Heart right ventricle (tissue), 16 donors: Measurements from ENCODE around the gene LTB4R. TPM values are rescaled to one million over a fixed set of nuclear protein-coding genes. Genes with fewer than 3 reads are reported as not detected.
A peak's percentile ranks its signal among the peaks of the same experiment; 100 is the strongest.

Source experiments
- ATAC-seq, 8 donors: fragments of 200-7000 bp; cut with Tn5 transposase; one replicate each; pipeline ENCODE4 v1.9.1; 2020; ENCODE audit warnings: mild to moderate bottlenecking in 8 of 8, moderate library complexity in 8 of 8, moderate number of reproducible peaks in 1 of 8
- DNase-seq, 2 donors: peaks; one replicate each; pipeline ENCODE4 v3.0.0-alpha.2; 2020
- H3K27ac ChIP-seq, 10 donors: fragments of 200-600 bp; sonication (generic) in 2 of 10; one replicate each; pipeline versions ENCODE4 v1.5.0 to v1.8.0; 2020 to 2022; ENCODE audit warnings: mild to moderate bottlenecking in 3 of 10
- H3K27me3 ChIP-seq, 7 donors: fragments of 200-600 bp; one replicate each; pipeline ENCODE4 v1.8.0; 2021 to 2022; ENCODE audit warnings: mild to moderate bottlenecking in 2 of 7
- H3K36me3 ChIP-seq, 9 donors: fragments of 200-600 bp; sonication (generic) in 1 of 9; one replicate each; pipeline versions ENCODE4 v1.5.0 to v1.8.0; 2020 to 2022; ENCODE audit warnings: mild to moderate bottlenecking in 2 of 9
- H3K4me1 ChIP-seq, 9 donors: fragments of 200-600 bp; sonication (generic) in 1 of 9; one replicate each; pipeline versions ENCODE4 v1.5.0 to v1.8.0; 2020 to 2022; ENCODE audit warnings: mild to moderate bottlenecking in 4 of 9
- H3K4me3 ChIP-seq, 10 donors: fragments of 200-600 bp; sonication (generic) in 2 of 10; one replicate each; pipeline versions ENCODE4 v1.5.0 to v1.8.0; 2020 to 2022; ENCODE audit warnings: mild to moderate bottlenecking in 7 of 10, moderate library complexity in 2 of 10
- H3K9me3 ChIP-seq, 11 donors: fragments of 200-600 bp in 10 of 11; sonication (generic) in 2 of 11; one replicate each; pipeline versions ENCODE4 v1.5.0 to v1.8.0; 2013 to 2022; ENCODE audit warnings: mild to moderate bottlenecking in 2 of 11, control low read depth in 1 of 11, moderate library complexity in 1 of 11
- WGBS, 2 donors: extraction: QIAGEN DNeasy Blood & Tissue Kit; methylation state at CpG; one replicate each; pipeline ENCODE4 v1.1.7; 2013; ENCODE audit warnings: inconsistent platforms in 1 of 2; 5-methylcytosine and 5-hydroxymethylcytosine counted together
- intact Hi-C, 10 donors: fragments of 100-400 bp; cut with DNase I; formaldehyde crosslinking; loops; one replicate each; pipeline versions ENCODE4 v1.11.1 to v1.14.2; 2022
- polyA plus RNA-seq, 2 donors: library from polyadenylated mRNA; stranded (reverse); fragments of 200-250 nt; gene quantifications; one replicate each; pipeline ENCODE4 v1.2.3, GENCODE V29; 2013
- total RNA-seq, 10 donors: library from RNA; stranded (reverse); fragmentation: NEBNext Ultra II Directional in 3 of 10; extraction: Animal tissue kit (Norgen Biotek cat#: 25700) in 3 of 10; gene quantifications; one replicate each; pipeline versions ENCODE4 v1.2.1 to v1.2.4, GENCODE V29; 2021 to 2023
- TF ChIP-seq, protein P1 (sequence below), 9 donors: fragments of 200-600 bp; sonication (generic) in 2 of 9; IDR thresholded peaks; one replicate each; pipeline versions ENCODE4 v1.5.0 to v1.8.0; 2021 to 2022; ENCODE audit warnings: antibody characterized with exemption in 9 of 9, mild to moderate bottlenecking in 5 of 9, moderate library complexity in 1 of 9
- donor health status: Arrhythmogenic right ventricular cardiomyopathy.
- donor health status: ischemic (EF 13 %, LVEDD 7.1; RV severe dilation, severe dysfunction).
- donor health status: healthy with polysubstance abuse.
- donor health status: DM: no; HTN: yes; CAD: no.
- donor health status: DM: no; HTN: no; CAD: no.
- donor health status: ischemic (EF 25% LVEDD 6.9; RV normal size, moderate dysfunction).
- donor health status: ischemic (EF 25% LVEDD 5.7; RV mildly dilated, moderate dysfunction).
- donor health status: healthy.
- donor health status: DM: yes; HTN: yes; CAD: no.
- donor health status: Ischemic cardiomyopathy.
- donor health status: ischemic (EF 35%, LVEDD 5.7; RV mildly dilated, moderate dysfunction).
- donor health status: nonischemic (EF 11% LVEDD 7.7; RV severe dilation, severe dysfunction).
- donor health status: DM: yes; HTN: yes; CAD: no.
- donor health status: PGD.
- donor health status: ischemic (EF 29% LVEDD 5.4; RV normal size, mild dysfunction).
- donor health status: nonischemic (EF 23%, LVEDD 6.1; RV moderate dilation, normal function).

The LTB4R gene
- total and polyA plus RNA-seq, 12 donors = 0.76 to 3.7 (median 2.0) TPM

DNA sequence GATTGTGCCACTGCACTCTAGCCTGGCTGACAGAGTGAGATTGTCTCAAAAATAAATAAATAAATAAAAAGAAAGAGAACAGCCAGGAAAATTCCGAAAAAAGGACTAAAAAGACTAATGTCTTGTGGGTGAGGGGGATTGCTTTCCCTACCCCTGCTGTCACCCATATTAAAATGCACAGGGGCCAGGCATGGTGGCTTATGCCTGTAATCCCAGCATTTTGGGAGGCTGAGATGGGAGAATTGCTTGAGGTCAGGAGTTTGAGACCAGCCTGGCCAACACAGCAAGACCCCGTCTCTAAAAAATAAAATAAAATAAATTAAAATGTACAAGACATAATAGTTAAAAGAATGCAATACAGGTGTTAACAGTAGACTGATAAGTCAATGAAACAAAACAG, 17.8 kb upstream of the LTB4R start:
- no peak overlapping the region for H3K27ac ChIP-seq
- no peak overlapping the region for H3K4me3 ChIP-seq
- H3K27me3 ChIP-seq = no peaks in the 10 kb centered on the region
- TF ChIP-seq, protein P1, sequence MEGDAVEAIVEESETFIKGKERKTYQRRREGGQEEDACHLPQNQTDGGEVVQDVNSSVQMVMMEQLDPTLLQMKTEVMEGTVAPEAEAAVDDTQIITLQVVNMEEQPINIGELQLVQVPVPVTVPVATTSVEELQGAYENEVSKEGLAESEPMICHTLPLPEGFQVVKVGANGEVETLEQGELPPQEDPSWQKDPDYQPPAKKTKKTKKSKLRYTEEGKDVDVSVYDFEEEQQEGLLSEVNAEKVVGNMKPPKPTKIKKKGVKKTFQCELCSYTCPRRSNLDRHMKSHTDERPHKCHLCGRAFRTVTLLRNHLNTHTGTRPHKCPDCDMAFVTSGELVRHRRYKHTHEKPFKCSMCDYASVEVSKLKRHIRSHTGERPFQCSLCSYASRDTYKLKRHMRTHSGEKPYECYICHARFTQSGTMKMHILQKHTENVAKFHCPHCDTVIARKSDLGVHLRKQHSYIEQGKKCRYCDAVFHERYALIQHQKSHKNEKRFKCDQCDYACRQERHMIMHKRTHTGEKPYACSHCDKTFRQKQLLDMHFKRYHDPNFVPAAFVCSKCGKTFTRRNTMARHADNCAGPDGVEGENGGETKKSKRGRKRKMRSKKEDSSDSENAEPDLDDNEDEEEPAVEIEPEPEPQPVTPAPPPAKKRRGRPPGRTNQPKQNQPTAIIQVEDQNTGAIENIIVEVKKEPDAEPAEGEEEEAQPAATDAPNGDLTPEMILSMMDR (IDR thresholded peaks at IDR 0.05) = no peak
- ATAC-seq (no peak), DNase-seq (no peak)
- H3K36me3 ChIP-seq = peaks cover 0 to 82% (median 25%) of the 10 kb centered on the region in 9 donors
- peaks cover 0 to 20% (median 8%) of the 10 kb centered on the region in 9 donors for H3K4me1 ChIP-seq
- 95 to 97% methylated on average over 2 of the region's 2 CpGs for WGBS, 2 donors
- no peaks in the 10 kb centered on the region for H3K9me3 ChIP-seq
- intact Hi-C loops = no loop called here

DNA sequence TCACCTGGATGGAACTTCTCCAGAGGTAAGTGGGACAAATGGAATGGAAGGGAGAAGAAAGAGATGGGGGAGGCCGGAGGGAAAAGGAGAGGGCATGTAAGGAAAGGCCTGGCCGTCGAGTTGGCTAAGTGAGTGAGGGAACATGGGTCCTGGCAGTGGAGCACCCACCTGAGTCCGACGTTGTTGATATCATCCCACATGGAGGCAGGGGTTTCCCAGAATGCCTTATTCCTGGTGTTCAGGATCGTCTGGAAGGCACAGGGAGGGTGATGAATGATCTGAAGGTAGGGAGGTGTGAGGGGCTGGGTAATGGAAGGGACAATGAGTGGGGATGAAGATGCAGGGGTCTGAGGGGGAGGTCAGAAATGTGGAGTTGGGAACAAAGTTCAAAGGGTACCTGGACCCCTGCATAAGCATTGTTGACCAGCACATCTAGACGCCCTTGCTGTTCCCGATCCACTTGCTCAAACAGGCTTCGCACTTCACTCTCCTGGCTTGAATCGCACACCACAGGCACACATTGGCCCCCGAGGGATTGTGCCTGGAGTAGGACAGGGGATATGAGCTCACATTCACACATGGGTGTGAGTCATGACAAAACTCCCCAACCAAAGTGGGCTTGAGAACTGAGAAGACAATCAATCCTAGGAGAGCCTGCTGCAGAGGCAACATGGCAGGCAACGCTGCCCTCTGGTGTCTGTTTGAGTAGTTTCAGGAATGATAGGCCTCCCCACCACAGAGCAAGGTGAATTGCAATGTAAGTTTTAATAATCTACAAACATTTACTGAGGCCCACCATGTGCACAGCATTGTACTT, 14.8 kb upstream of the LTB4R start:
- no peaks in the 10 kb centered on the region for H3K27me3 ChIP-seq
- TF ChIP-seq, protein P1 (IDR thresholded peaks at IDR 0.05) = peak; percentile 54 to 87 (median 77)
- DNase-seq (peak; percentile 41 to 54), ATAC-seq (peak in 7 of 8 donors; percentile 44 to 66 (median 57))
- H3K36me3 ChIP-seq = peaks cover 0 to 62% (median 16%) of the 10 kb centered on the region in 9 donors
- no peaks in the 10 kb centered on the region for H3K9me3 ChIP-seq
- H3K27ac ChIP-seq = peak overlapping the region in 1 of 10 donors; percentile 31
- no peak overlapping the region for H3K4me3 ChIP-seq
- intact Hi-C loops = loop anchor here in 7 of 10 donors (1.0 to 5.0 kb wide), 4 partner anchors 50 to 54 kb away; partner anchors contain the start of gene TINF2 (in 3 of the 7)
- WGBS, 2 donors = 58 to 59% methylated on average over 12 of the region's 12 CpGs
- peaks cover 0 to 44% (median 25%) of the 10 kb centered on the region in 9 donors for H3K4me1 ChIP-seq

DNA sequence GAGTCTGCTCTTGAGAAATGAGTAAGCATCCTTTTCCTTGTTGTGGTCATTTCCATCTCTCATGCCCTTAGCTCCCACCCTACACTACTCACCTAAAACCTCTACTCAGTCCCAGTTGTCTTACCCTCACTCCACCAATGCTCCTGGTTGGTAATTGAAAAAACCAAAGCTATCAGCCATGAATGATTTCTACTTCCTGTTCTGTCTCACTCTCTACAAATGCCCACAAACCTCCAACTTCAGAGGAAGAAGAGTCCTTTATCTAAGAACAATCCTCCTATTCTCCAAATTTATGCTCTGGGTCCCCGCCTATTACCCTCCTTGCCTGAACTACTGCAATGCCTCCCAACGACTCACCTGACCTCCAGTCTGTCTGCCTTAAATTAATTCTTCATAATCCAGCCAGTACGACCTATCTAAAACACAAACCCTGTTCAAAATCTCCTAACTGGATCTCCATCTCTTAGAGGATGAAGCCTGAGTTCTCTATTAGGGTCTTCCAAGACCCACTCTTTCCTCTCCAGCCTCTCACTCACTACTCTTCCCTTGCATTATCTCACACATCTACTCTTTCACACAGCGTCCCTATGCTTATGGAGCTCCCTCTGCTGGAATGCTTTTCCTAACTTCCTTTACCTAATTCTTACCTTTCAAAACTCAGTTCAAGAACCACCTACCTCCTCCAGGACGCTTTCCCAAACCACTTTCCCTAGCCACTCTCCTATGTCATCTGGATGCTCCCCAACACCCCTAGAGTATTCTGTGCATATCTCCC, 13.9 kb upstream of the LTB4R start:
- H3K4me1 ChIP-seq = peaks cover 0 to 46% (median 25%) of the 10 kb centered on the region in 9 donors
- no peak overlapping the region for H3K4me3 ChIP-seq
- no peaks in the 10 kb centered on the region for H3K9me3 ChIP-seq
- 56 to 58% methylated on average over 5 of the region's 5 CpGs for WGBS, 2 donors
- ATAC-seq (peak in 1 of 8 donors; percentile 1), DNase-seq (no peak)
- peaks cover 0 to 62% (median 17%) of the 10 kb centered on the region in 9 donors for H3K36me3 ChIP-seq
- H3K27me3 ChIP-seq = no peaks in the 10 kb centered on the region
- intact Hi-C loops = loop anchor here in 5 of 10 donors (1.0 to 5.0 kb wide), 3 partner anchors 51 to 55 kb away; partner anchors contain the start of gene TINF2 (in 2 of the 5)
- TF ChIP-seq, protein P1 (IDR thresholded peaks at IDR 0.05) = peak in 5 of 9 donors; percentile 11 to 37 (median 28)
- H3K27ac ChIP-seq = peak overlapping the region in 1 of 10 donors; percentile 31

DNA sequence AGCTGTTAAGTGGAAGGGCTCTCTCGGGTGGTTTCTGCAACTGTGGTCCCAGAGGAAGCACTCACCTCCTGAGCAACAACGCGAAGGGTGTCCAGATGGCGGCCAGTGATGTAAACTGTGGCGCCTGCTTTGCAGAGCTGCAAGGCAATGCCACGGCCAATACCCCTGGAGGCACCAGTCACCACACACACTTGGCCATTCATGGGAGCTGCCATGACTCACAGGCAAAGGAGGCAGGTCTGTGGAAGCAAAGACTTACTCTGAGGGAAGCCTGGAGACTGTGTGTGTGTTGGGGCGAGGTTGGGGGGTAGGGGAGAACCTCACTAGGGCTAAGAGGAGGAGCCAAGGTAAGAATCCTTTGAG, 12.4 kb upstream of the LTB4R start:
- Histone ChIP-seq H3K36me3 (peaks cover 0 to 62% (median 27%) of the 10 kb centered on the region in 9 donors), H3K4me3 (peak overlapping the region in 9 of 10 donors; percentile 79 to 97 (median 93)), H3K27me3 (no peaks in the 10 kb centered on the region), H3K27ac (peak overlapping the region in 8 of 10 donors; percentile 83 to 91 (median 84)), H3K4me1 (peaks cover 0 to 46% (median 25%) of the 10 kb centered on the region in 9 donors), H3K9me3 (no peaks in the 10 kb centered on the region)
- WGBS, 2 donors = 60 to 61% methylated on average over 7 of the region's 7 CpGs
- TF ChIP-seq, protein P1 (IDR thresholded peaks at IDR 0.05) = no peak
- intact Hi-C loops = loop anchor here in 5 of 10 donors (1.0 to 5.0 kb wide), 3 partner anchors 56 to 57 kb away; partner anchors contain the start of gene TINF2 (in 5 of the 5)
- peak in 5 of 8 donors; percentile 3 to 35 (median 31) for ATAC-seq
- DNase-seq = no peak
